ENCODE results near the gene SRSF9. TPM values are rescaled to one million over a fixed set of nuclear protein-coding genes. Genes with fewer than 3 reads are reported as not detected.

Gene SRSF9
- total and polyA plus RNA-seq, 2 of the 13 experiments (the other 11 are each of a cell fraction or from before 2014, with no cell fraction given), result 125 to 144 TPM

GRCh38 chr12:120437735-120438494, 31.6 kb downstream of the SRSF9 start, which contains the start of gene COX6A1 (continued):
- TF ChIP-seq CERS6 (CRISPR knock-in tag; IDR thresholded peaks at IDR 0.05), result no peak
- TF ChIP-seq GATAD2A (CRISPR knock-in tag; IDR thresholded peaks at IDR 0.05), result no peak
- TF ChIP-seq SATB2 (CRISPR knock-in tag; IDR thresholded peaks at IDR 0.05), result no peak
- no peak for TF ChIP-seq JUND (CRISPR knock-in tag; IDR thresholded peaks at IDR 0.05)
- TF ChIP-seq CENPBD1 (CRISPR knock-in tag; IDR thresholded peaks at IDR 0.05; ENCODE audit: borderline replicate concordance, low read depth), result no peak
- TF ChIP-seq RFX5 (IDR thresholded peaks at IDR 0.05; ENCODE audit: low read depth, low read length), result peak; percentile 6; the same call in 1 of the 2 replicates
- no peak for TF ChIP-seq ZNF724P (CRISPR knock-in tag; IDR thresholded peaks at IDR 0.05; ENCODE audit: borderline replicate concordance)
- no peak for TF ChIP-seq ZMAT3 (CRISPR knock-in tag; conservative IDR thresholded peaks at IDR 0.05)
- TF ChIP-seq RNF219 (CRISPR knock-in tag; IDR thresholded peaks at IDR 0.05), result no peak
- no peak for TF ChIP-seq CCAR2 (optimal IDR thresholded peaks at IDR 0.05; ENCODE audit: low read depth, low read length)
- no peak for TF ChIP-seq ZNF343 (CRISPR knock-in tag; IDR thresholded peaks at IDR 0.05)
- TF ChIP-seq ARID4A (CRISPR knock-in tag; IDR thresholded peaks at IDR 0.05; ENCODE audit: borderline replicate concordance), result peak; percentile 90
- TF ChIP-seq ZFP37 (CRISPR knock-in tag; IDR thresholded peaks at IDR 0.05; ENCODE audit: borderline replicate concordance), result no peak; the same call in 1 of the 2 replicates
- TF ChIP-seq LBX2 (CRISPR knock-in tag; IDR thresholded peaks at IDR 0.05; ENCODE audit: borderline replicate concordance), result no peak; the same call in 1 of the 2 replicates
- peak; percentile 33; the same call in 1 of the 2 replicates for TF ChIP-seq ZNF788 (CRISPR knock-in tag; IDR thresholded peaks at IDR 0.05; ENCODE audit: borderline replicate concordance)
- TF ChIP-seq ZBTB38 (CRISPR knock-in tag; IDR thresholded peaks at IDR 0.05), result no peak

Measured in HepG2 (cell line).